Psoas muscle (tissue), 8 donors: ENCODE results near the gene AP2A1. TPM values are rescaled to one million over a fixed set of nuclear protein-coding genes. Genes with fewer than 3 reads are reported as not detected.

Experiments
- ATAC-seq, 4 donors: fragments of 200-7000 bp; cut with Tn5 transposase; one replicate each; pipeline ENCODE4 v1.9.1; 2020; ENCODE audit warnings: moderate library complexity in 3 of 4, mild to moderate bottlenecking in 2 of 4
- DNase-seq, 2 donors: peaks; one replicate each; pipeline ENCODE4 v3.0.0-alpha.2; 2020
- H3K27ac ChIP-seq: fragments of 200-600 bp; one replicate; pipeline ENCODE4 v1.8.0; 2022
- H3K27me3 ChIP-seq, 3 donors: fragments of 200-600 bp in 1 of 3; one replicate each; pipeline versions ENCODE4 v1.6.1 to v1.8.0; 2013 to 2022; ENCODE audit warnings: low read length in 2 of 3, mild to moderate bottlenecking in 2 of 3, moderate library complexity in 1 of 3; ENCODE audit not compliant: insufficient read depth in 3 of 3
- H3K36me3 ChIP-seq, 2 donors: fragments of 200-600 bp in 1 of 2; one replicate each; pipeline versions ENCODE4 v1.6.1 to v1.8.0; 2013 to 2022; ENCODE audit warnings: low read depth in 1 of 2, mild to moderate bottlenecking in 1 of 2, moderate library complexity in 1 of 2; ENCODE audit not compliant: insufficient read depth in 1 of 2
- H3K4me1 ChIP-seq: fragments of 200-600 bp; one replicate; pipeline ENCODE4 v1.8.0; 2022
- H3K4me3 ChIP-seq: fragments of 200-600 bp; one replicate; pipeline ENCODE4 v1.8.0; 2022; ENCODE audit warnings: mild to moderate bottlenecking
- H3K9me3 ChIP-seq: fragments of 200-600 bp; one replicate; pipeline ENCODE4 v1.8.0; 2022
- CTCF ChIP-seq: fragments of 200-600 bp; IDR thresholded peaks from one replicate; pipeline ENCODE4 v1.8.0; 2022; ENCODE audit warnings: antibody characterized with exemption
- WGBS, 3 donors: extraction: QIAGEN DNeasy Blood & Tissue Kit; methylation state at CpG; one replicate each; pipeline versions ENCODE4 v1.1.6 to v1.1.7; 2013; 5-methylcytosine and 5-hydroxymethylcytosine counted together
- intact Hi-C, 2 donors: fragments of 100-400 bp; cut with DNase I; formaldehyde crosslinking; loops; one replicate each; pipeline versions ENCODE4 v1.11.0 to v1.14.2; 2022
- polyA plus RNA-seq, 3 donors: library from polyadenylated mRNA; stranded (reverse); fragments of 200-250 nt; gene quantifications; one replicate each; pipeline ENCODE4 v1.2.3, GENCODE V29; 2013
- total RNA-seq, 4 donors: library from RNA; stranded (reverse); fragmentation: NEBNext Ultra II Directional in 2 of 4; extraction: Animal tissue kit (Norgen Biotek cat#: 25700) in 2 of 4; gene quantifications; one replicate each; pipeline versions ENCODE4 v1.2.1 to v1.2.4, GENCODE V29; 2021 to 2023
- donor health status: healthy with polysubstance abuse.
- donor health status: DM: no; HTN: no; CAD: no; lungs with moderate emphysema.
- donor health status: Bipolar disorder and iron deficiency.
- donor health status: healthy.
- donor health status: DM: yes; HTN: yes; CAD: no.
- donor health status: DM: no; HTN: no; CAD: no.
- donor health status: DM: no; HTN: no; CAD: no.
- donor health status: DM: yes; HTN: yes; CAD: no.

AP2A1 gene
- total and polyA plus RNA-seq, 7 donors: 58.2 to 102 (median 81.0) TPM

- ATAC-seq (peak in 1 of 4 donors; percentile 32), DNase-seq (no peak)
- 29 to 44% (median 32%) methylated on average over 8 of the region's 8 CpGs for WGBS, 3 donors
- Histone ChIP-seq H3K4me3 (no peak overlapping the region), H3K36me3 (peaks cover 0 to 64% of the 10 kb centered on the region in 2 donors), H3K27me3 (no peaks in the 10 kb centered on the region), H3K4me1 (peaks cover 31% of the 10 kb centered on the region), H3K9me3 (no peaks in the 10 kb centered on the region), H3K27ac (peak overlapping the region; percentile 53)
- intact Hi-C loops: no loop called here
- TF ChIP-seq CTCF: no peak
These were observed 62.4 kb downstream of the AP2A1 start for GRCh38 chr19:49829200-49829599.

- TF ChIP-seq CTCF: no peak
- Histone ChIP-seq H3K4me1 (peaks cover 36% of the 10 kb centered on the region), H3K27me3 (no peaks in the 10 kb centered on the region), H3K27ac (peak overlapping the region; percentile 53), H3K4me3 (no peak overlapping the region), H3K9me3 (no peaks in the 10 kb centered on the region), H3K36me3 (peaks cover 0 to 69% of the 10 kb centered on the region in 2 donors)
- WGBS, 3 donors: 89 to 93% (median 90%) methylated on average over 18 of the region's 18 CpGs
- no peak for DNase-seq
- intact Hi-C loops: no loop called here
- ATAC-seq: no peak
These were observed 62.9 kb downstream of the AP2A1 start for GRCh38 chr19:49829721-49830120.

DNA sequence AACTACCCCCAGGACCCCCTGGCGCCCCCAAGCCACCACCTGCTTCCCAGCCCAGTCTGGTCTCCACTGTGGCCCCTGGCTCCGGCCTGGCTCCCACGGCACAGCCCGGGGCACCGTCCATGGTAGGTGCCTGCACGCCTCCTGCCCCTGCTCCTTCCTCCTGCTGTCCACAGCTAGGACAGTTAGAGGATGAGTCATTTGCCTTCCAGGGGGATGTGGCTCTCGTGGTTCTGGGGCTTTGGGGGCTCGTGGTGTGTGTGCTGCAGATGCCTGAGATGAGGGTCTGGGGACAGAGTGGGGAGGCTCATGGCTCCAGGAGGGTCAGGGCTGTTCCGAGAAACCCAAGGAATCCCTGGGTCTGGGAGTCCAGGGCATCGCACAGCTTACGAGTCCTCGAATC lies 64.0 kb downstream of the AP2A1 start:
- Histone ChIP-seq H3K27me3 (no peaks in the 10 kb centered on the region), H3K36me3 (peaks cover 0 to 80% of the 10 kb centered on the region in 2 donors), H3K4me3 (no peak overlapping the region), H3K4me1 (peaks cover 36% of the 10 kb centered on the region), H3K9me3 (no peaks in the 10 kb centered on the region), H3K27ac (no peak overlapping the region)
- ATAC-seq (no peak), DNase-seq (no peak)
- intact Hi-C loops: no loop called here
- WGBS, 3 donors: 93 to 95% (median 93%) methylated on average over 10 to 12 of the region's 12 CpGs
- TF ChIP-seq CTCF: no peak

DNA sequence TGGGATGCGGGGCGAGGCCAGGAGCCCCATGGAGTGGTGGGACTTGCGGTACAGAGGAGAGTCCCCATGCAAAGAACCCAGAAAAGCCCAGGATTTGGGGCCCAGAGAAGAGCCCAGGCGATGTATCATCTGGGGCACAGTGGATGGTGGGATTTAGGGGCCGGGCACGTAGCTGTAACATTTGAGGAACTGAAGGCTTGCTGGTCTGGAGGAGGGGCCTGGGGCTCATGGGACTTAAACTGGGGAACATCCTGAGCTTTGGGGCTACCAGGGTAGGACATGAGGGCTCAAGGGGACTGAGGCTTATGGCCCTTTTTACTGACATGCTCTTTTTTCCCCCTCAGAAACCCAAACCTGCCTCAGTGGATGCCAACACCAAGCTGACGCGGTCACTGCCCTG lies 64.8 kb downstream of the AP2A1 start:
- Histone ChIP-seq H3K27me3 (no peaks in the 10 kb centered on the region), H3K36me3 (peaks cover 3 to 87% of the 10 kb centered on the region in 2 donors), H3K4me1 (peaks cover 31% of the 10 kb centered on the region), H3K4me3 (no peak overlapping the region), H3K27ac (peak overlapping the region; percentile 89), H3K9me3 (no peaks in the 10 kb centered on the region)
- WGBS, 3 donors: 94 to 97% (median 96%) methylated on average over 8 of the region's 8 CpGs
- no peak for DNase-seq
- no peak for TF ChIP-seq CTCF
- intact Hi-C loops: no loop called here
- no peak for ATAC-seq

DNA sequence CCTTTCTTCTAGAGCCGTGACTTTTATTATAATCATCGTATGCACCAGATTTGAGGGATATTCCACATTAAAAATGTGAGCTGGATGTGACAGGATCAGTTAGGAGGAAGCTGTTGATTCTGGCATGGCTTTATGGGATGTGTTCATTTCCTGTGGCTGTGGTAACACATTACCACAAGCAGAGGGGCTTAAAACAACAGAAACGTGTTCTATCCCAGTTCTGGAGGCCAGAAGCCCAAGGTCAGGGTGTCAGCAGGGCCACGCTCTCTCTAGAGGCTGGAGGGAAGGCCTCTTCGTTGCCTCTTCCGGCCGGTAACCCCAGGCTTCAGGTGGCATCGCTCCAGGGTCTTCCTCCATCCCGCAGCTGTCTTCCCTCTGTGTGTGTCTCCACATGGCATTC lies 65.8 kb downstream of the AP2A1 start:
- Histone ChIP-seq H3K27ac (peak overlapping the region; percentile 89), H3K36me3 (peaks cover 3 to 87% of the 10 kb centered on the region in 2 donors), H3K4me1 (peaks cover 31% of the 10 kb centered on the region), H3K9me3 (no peaks in the 10 kb centered on the region), H3K27me3 (no peaks in the 10 kb centered on the region), H3K4me3 (no peak overlapping the region)
- 38 to 54% (median 43%) methylated on average over 9 of the region's 9 CpGs for WGBS, 3 donors
- peak in 1 of 4 donors; percentile 16 for ATAC-seq
- DNase-seq: no peak
- intact Hi-C loops: loop anchor here in 1 of 2 donors (2.0 kb wide), 1 partner anchor 14 kb away; the partner anchor contains the start of gene MED25
- no peak for TF ChIP-seq CTCF
